NCI-H1092 treated with DMSO at 0.1 percent for 48 hours (cell line): ENCODE measurements around the gene DHX57.
"Not testable (repeated sequence)": the region's sequence is repeated elsewhere in the genome, so short reads cannot be mapped to it uniquely, and the experiment has no call there.

Experiments used
- DNase-seq: peaks from one replicate; lab custom pipeline; 2025; lab: John Stamatoyannopoulos, UW

DHX57 gene

GRCh38 chr2:38863061-38863695 is 12.6 kb downstream of the DHX57 start:
- no peak for DNase-seq

GRCh38 chr2:38862476-38862875 is 13.3 kb downstream of the DHX57 start:
- DNase-seq = no peak

GRCh38 chr2:38856165-38856564 is 19.6 kb downstream of the DHX57 start:
- DNase-seq = no peak

- no peak for DNase-seq
These were observed 25.7 kb downstream of the DHX57 start for GRCh38 chr2:38850045-38850444.

- no peak for DNase-seq
These were observed 38.9 kb downstream of the DHX57 start for GRCh38 chr2:38836791-38837190.

- DNase-seq = no peak
These were observed 39.7 kb downstream of the DHX57 start for GRCh38 chr2:38835990-38836389.

GRCh38 chr2:38835015-38835601 is 40.6 kb downstream of the DHX57 start:
- DNase-seq = no peak

GRCh38 chr2:38830526-38831159 is 45.1 kb downstream of the DHX57 start:
- DNase-seq = no peak

GRCh38 chr2:38829971-38830370 is 45.8 kb downstream of the DHX57 start:
- DNase-seq = no peak

GRCh38 chr2:38828460-38828859 is 47.3 kb downstream of the DHX57 start:
- no peak for DNase-seq

GRCh38 chr2:38827539-38828145 is 48.1 kb downstream of the DHX57 start:
- DNase-seq = not testable (repeated sequence)

GRCh38 chr2:38825956-38826355 is 49.8 kb downstream of the DHX57 start:
- DNase-seq = no peak

- no peak for DNase-seq
These were observed 50.8 kb downstream of the DHX57 start for GRCh38 chr2:38824906-38825305.

- DNase-seq = no peak
These were observed 52.3 kb downstream of the DHX57 start for GRCh38 chr2:38823386-38823785.

GRCh38 chr2:38818565-38818964 is 57.2 kb downstream of the DHX57 start:
- DNase-seq = no peak

- DNase-seq = no peak
These were observed 59.8 kb downstream of the DHX57 start for GRCh38 chr2:38815936-38816335.

GRCh38 chr2:38810488-38810887 is 65.2 kb downstream of the DHX57 start:
- no peak for DNase-seq

- no peak for DNase-seq
These were observed 67.1 kb downstream of the DHX57 start for GRCh38 chr2:38808677-38809076.

- DNase-seq = no peak
These were observed 69.0 kb downstream of the DHX57 start for GRCh38 chr2:38806733-38807059.

- no peak for DNase-seq
These were observed 69.6 kb downstream of the DHX57 start for GRCh38 chr2:38806015-38806732.

- no peak for DNase-seq
These were observed 77.8 kb downstream of the DHX57 start for GRCh38 chr2:38797953-38798352.

- DNase-seq = no peak
These were observed 78.5 kb downstream of the DHX57 start for GRCh38 chr2:38797250-38797676.

GRCh38 chr2:38795016-38795415 is 80.7 kb downstream of the DHX57 start:
- not testable (repeated sequence) for DNase-seq
